AG04450 (cell line): ENCODE measurements around the gene CENPF. TPM values are rescaled to one million over a fixed set of nuclear protein-coding genes. Genes with fewer than 3 reads are reported as not detected.

ENCODE experiments used
- CTCF ChIA-PET: fragments of 300-600, 350-600 bp; formaldehyde crosslinking; extraction: SDS; loops from one replicate; lab custom pipeline; 2022; ENCODE audit warnings: antibody characterized with exemption, inconsistent platforms; lab: Charles Lee
- POLR2A ChIA-PET: fragments of 350-600 bp; formaldehyde crosslinking; extraction: SDS; loops from one replicate; lab custom pipeline; 2021; ENCODE audit warnings: antibody characterized with exemption, inconsistent platforms; lab: Yijun Ruan, JAX
- DNase-seq: peaks from one replicate; pipeline ENCODE4 v3.0.0-alpha.2; 2011; ENCODE audit warnings: low read depth, low spot score
- H3K27ac ChIP-seq: one replicate; pipeline ENCODE4 v1.5.1; 2012; ENCODE audit warnings: low read depth, low read length, control low read depth
- H3K27me3 ChIP-seq: one replicate; pipeline ENCODE4 v1.6.0; 2012; ENCODE audit warnings: low read length; ENCODE audit not compliant: control insufficient read depth, insufficient read depth
- H3K4me3 ChIP-seq: 2 replicates; pipeline ENCODE4 v1.5.1; 2011; ENCODE audit warnings: mild to moderate bottlenecking, low read depth, low read length, control low read depth
- H3K9me3 ChIP-seq: 2 replicates; pipeline ENCODE4 v1.5.1; 2012; ENCODE audit warnings: low read length; ENCODE audit not compliant: control insufficient read depth, insufficient read depth
- polyA plus RNA-seq: library from polyadenylated mRNA; depleted of rRNA; stranded (reverse); fragments of >200 nt; gene quantifications from 2 replicates; pipeline ENCODE4 v1.2.3, GENCODE V29; 2011
- TF ChIP-seq, protein P1 (sequence below): IDR thresholded peaks from 2 replicates; pipeline ENCODE4 v1.5.1; 2011; ENCODE audit warnings: low read depth, low read length, control low read depth, inconsistent platforms

The CENPF gene
- polyA plus RNA-seq, 1 experiment, result 17.5 TPM

DNA sequence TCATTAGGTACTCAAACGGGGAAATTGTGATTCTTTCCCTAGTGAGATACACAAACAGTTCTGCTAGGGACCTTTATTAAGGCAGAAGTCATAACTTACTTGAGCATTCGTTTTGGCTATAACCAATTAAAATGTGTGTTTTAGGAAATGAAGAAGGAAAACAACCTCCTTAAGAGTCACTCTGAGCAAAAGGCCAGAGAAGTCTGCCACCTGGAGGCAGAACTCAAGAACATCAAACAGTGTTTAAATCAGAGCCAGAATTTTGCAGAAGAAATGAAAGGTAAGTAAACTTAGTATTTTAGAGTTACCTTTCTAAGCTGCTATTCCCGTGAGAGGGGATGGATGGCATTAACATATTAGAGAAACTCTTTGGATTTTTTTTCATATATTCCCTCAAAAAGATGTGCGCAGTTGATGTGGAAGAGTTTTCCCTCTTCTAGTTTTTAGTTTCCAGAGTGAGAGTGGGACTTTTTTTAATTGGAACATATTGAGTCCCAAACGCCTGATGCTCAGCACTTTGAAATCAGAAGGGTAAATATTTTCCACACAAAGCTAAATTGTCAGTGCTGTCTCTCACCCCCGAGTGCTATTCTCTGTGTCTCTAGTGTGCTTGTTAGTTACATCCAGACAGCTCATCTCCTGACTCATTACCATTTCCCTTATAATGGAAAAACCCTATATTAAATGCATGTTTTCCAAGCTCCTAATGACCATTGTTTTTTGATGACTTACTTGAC is 34.9 kb downstream of the CENPF start:
- Histone ChIP-seq H3K27me3 (no peaks in the 10 kb centered on the region), H3K9me3 (no peaks in the 10 kb centered on the region), H3K27ac (no peak overlapping the region), H3K4me3 (no peak overlapping the region)
- TF ChIP-seq, protein P1, sequence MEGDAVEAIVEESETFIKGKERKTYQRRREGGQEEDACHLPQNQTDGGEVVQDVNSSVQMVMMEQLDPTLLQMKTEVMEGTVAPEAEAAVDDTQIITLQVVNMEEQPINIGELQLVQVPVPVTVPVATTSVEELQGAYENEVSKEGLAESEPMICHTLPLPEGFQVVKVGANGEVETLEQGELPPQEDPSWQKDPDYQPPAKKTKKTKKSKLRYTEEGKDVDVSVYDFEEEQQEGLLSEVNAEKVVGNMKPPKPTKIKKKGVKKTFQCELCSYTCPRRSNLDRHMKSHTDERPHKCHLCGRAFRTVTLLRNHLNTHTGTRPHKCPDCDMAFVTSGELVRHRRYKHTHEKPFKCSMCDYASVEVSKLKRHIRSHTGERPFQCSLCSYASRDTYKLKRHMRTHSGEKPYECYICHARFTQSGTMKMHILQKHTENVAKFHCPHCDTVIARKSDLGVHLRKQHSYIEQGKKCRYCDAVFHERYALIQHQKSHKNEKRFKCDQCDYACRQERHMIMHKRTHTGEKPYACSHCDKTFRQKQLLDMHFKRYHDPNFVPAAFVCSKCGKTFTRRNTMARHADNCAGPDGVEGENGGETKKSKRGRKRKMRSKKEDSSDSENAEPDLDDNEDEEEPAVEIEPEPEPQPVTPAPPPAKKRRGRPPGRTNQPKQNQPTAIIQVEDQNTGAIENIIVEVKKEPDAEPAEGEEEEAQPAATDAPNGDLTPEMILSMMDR, result peak; percentile 84
- CTCF ChIA-PET, result interaction anchor here (0.6 to 10.2 kb wide), 39 partner anchors 10 to 949 kb away, joined by 3 to 99 read pairs (median 4); no protein-coding TSS in a partner anchor
- peak; percentile 24 for DNase-seq
- POLR2A ChIA-PET, result interaction anchor here (1.3 kb wide), 1 partner anchor 886 kb away, joined by 3 read pairs; no protein-coding TSS in a partner anchor

DNA sequence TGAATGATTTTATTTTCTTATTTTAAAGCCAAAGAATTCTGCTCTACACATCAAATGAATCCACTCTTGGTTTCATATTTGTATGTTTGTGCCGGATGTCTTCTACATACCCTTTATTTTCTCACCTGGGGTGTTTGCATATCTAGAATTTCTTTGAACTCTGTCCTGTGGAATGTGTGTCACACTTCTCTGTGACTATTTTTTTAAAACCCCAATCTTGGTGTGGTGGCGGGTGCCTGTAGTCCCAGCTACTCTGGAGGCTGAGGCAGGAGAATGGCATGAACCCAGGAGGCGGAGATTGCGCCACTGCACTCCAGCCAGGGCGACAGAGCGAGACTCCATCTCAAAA is 35.4 kb downstream of the CENPF start:
- DNase-seq, result no peak
- no peaks in the 10 kb centered on the region for H3K27me3 ChIP-seq
- TF ChIP-seq, protein P1, result no peak
- ChIA-PET POLR2A (interaction anchor here (1.3 kb wide), 1 partner anchor 885 kb away, joined by 3 read pairs; no protein-coding TSS in a partner anchor), CTCF (interaction anchor here (0.6 to 10.2 kb wide), 34 partner anchors 11 to 948 kb away, joined by 3 to 99 read pairs (median 4); no protein-coding TSS in a partner anchor)
- no peak overlapping the region for H3K4me3 ChIP-seq
- H3K27ac ChIP-seq, result no peak overlapping the region
- H3K9me3 ChIP-seq, result no peaks in the 10 kb centered on the region

DNA sequence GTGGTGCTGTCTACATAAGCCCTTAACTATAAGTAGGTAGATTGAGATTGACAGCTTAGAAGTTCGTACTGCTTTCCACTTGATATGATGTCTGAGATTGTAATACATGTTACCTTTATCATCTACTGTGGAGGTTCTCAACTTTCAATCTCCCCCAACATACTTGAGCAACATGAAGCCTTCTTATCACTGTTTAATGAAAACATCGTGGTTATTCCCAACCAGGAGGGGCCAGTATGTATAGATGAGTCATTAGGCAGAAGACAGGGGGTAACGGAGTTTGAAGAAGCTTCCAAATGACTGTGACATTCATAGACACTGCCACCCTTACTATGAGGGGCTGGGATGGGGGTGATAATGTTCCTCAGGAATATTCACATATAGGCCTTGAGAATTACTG is 36.0 kb downstream of the CENPF start:
- ChIA-PET POLR2A (interaction anchor here (1.3 kb wide), 1 partner anchor 885 kb away, joined by 3 read pairs; no protein-coding TSS in a partner anchor), CTCF (interaction anchor here (1.1 to 10.2 kb wide), 10 partner anchors 10 to 887 kb away, joined by 3 to 99 read pairs (median 21); no protein-coding TSS in a partner anchor)
- Histone ChIP-seq H3K9me3 (no peaks in the 10 kb centered on the region), H3K4me3 (no peak overlapping the region), H3K27ac (no peak overlapping the region), H3K27me3 (no peaks in the 10 kb centered on the region)
- TF ChIP-seq, protein P1, result no peak
- no peak for DNase-seq

DNA sequence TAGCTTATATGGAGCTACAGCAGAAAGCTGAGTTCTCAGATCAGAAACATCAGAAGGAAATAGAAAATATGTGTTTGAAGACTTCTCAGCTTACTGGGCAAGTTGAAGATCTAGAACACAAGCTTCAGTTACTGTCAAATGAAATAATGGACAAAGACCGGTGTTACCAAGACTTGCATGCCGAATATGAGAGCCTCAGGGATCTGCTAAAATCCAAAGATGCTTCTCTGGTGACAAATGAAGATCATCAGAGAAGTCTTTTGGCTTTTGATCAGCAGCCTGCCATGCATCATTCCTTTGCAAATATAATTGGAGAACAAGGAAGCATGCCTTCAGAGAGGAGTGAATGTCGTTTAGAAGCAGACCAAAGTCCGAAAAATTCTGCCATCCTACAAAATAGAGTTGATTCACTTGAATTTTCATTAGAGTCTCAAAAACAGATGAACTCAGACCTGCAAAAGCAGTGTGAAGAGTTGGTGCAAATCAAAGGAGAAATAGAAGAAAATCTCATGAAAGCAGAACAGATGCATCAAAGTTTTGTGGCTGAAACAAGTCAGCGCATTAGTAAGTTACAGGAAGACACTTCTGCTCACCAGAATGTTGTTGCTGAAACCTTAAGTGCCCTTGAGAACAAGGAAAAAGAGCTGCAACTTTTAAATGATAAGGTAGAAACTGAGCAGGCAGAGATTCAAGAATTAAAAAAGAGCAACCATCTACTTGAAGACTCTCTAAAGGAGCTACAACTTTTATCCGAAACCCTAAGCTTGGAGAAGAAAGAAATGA is 37.6 kb downstream of the CENPF start:
- ChIA-PET POLR2A (no interaction called here), CTCF (interaction anchor here (0.6 to 10.2 kb wide), 9 partner anchors 13 to 885 kb away, joined by 3 to 99 read pairs (median 5); no protein-coding TSS in a partner anchor)
- Histone ChIP-seq H3K4me3 (no peak overlapping the region), H3K27ac (no peak overlapping the region), H3K9me3 (no peaks in the 10 kb centered on the region), H3K27me3 (no peaks in the 10 kb centered on the region)
- TF ChIP-seq, protein P1, result no peak
- DNase-seq, result no peak
